NCI-H2107 treated with DMSO at 0.1 percent for 48 hours (cell line): ENCODE measurements around the gene YY1AP1.
"Not testable (repeated sequence)": the region's sequence is repeated elsewhere in the genome, so short reads cannot be mapped to it uniquely, and the experiment has no call there.

Experiments used
- DNase-seq: peaks from one replicate; lab custom pipeline; 2025; ENCODE audit not compliant: unreplicated experiment; lab: John Stamatoyannopoulos, UW

Gene YY1AP1

DNA sequence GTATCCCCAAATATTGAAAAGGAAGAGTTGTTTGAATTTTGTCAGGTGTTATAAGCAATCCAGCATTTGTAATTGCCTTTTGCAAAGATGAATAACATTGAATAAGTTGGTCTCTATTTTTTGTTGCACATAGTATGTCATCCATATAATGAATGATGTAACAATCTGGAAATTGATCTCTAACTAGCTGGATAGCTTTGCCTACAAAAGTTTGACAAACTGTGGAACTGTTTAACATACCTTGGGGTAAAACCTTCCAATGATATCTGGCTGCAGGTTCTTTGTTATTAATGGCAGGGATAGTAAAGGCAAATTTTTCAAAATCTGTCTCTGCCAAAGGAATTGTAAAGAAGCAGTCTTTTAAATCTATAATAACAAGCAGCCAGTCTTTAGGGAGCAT, 8.0 kb upstream of the YY1AP1 start:
- DNase-seq, result no peak

GRCh38 chr1:155695608-155696007, 7.0 kb upstream of the YY1AP1 start:
- no peak for DNase-seq

GRCh38 chr1:155695072-155695471, 6.5 kb upstream of the YY1AP1 start:
- no peak for DNase-seq

- no peak for DNase-seq
These were observed 5.6 kb upstream of the YY1AP1 start for GRCh38 chr1:155694167-155694566.

DNA sequence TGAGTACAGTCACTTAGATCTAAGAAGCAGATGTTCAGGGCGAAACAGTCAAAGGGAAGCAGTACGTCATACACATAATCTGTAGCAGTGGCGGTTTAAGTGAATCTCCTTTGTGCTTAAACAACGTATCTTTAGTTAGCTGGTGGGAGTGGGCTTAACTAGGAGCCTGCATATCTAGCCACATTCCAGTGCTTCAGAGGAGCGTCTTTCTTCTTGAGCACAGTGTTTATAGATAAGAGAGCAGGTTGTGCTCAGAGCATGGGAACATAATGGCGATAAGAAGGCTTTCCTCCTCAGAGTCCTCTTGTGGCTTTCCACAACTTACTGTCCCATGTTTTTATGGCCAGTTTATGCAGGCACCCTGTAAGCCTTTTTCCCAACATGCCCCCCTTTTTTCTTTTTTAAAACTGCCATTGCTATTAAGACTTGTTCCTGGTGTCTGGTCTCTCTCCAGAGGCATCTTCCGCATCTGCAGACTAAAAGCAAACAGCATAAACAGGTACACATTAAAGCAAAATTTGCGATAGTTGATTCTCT, 3.5 kb upstream of the YY1AP1 start:
- no peak for DNase-seq

GRCh38 chr1:155689081-155689607, 570 bp upstream of the YY1AP1 start, which contains the start of gene DAP3:
TSS of gene DAP3 (plus strand) at chr1:155689091. CDS start at chr1:155709780, 20,689 bp downstream.
- peak; percentile 33 for DNase-seq

DNA sequence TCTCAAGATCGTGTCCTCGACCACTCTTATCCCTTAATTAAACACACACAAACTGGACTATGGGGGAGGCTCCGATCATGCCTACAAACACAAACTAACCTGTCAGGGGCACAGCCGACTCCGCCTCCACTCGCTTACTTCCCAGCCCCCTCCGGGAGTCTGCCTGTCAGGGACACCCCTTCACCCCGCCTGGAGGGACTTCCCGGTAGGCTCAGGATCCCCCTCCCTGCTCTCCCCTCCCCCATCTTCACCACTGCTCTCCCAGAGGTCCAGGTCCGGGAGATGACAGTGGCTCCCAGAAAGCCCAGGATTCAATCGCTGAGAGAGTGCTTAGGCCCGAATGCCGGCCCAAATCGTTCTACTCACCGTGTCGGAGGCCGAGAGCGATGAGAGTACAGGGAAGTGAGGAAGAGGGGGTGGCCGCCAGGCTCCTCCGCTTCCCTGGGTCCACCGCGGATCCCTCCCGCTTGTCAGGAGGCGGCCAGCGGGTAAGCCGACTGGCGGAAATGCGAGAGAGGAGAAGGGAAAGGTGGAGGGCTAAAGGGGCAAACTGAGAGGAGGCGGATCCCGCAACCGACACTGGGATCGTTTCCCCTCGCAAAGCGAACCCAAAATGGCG, 760 bp downstream of the YY1AP1 start:
- not testable (repeated sequence) for DNase-seq

DNA sequence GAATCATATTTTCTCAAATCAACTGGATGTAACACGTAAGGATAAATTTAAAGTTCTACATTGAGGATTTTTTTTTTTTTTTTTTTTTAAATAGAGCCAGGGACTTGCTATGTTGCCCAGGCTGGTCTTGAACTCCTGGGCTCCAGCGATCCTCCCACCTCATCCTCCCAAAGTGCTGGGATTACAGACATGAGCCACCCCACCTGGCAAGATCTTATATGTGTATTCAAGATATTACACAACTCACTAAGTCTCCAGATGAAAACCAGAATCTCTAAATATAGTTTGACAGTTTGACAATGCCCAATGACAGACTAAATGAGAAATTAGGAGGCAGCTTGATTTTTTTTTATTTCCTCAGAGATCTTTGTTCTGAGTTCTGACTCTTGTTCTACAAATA, 6.8 kb downstream of the YY1AP1 start:
- DNase-seq, result no peak

DNA sequence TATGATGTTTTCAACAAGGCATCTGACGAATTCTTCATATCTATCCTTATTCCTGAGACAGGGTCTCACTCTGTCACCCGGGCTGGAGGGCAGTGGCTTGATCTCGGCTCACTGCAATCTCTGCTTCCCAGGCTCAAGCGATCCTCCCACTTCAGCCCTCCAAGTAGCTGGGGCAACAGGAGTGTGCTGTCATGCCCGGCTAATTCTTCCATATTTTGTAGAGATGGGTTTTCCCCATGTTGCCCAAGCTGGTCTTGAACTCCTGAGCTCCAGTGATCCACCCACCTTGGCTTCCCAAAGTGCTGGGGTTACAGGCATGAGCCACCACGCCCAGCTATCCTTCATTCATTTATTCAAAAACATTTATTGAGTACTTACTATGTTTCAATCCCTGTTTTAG, 8.0 kb downstream of the YY1AP1 start:
- no peak for DNase-seq

- not testable (repeated sequence) for DNase-seq
These were observed 9.6 kb downstream of the YY1AP1 start for GRCh38 chr1:155678992-155679391.

DNA sequence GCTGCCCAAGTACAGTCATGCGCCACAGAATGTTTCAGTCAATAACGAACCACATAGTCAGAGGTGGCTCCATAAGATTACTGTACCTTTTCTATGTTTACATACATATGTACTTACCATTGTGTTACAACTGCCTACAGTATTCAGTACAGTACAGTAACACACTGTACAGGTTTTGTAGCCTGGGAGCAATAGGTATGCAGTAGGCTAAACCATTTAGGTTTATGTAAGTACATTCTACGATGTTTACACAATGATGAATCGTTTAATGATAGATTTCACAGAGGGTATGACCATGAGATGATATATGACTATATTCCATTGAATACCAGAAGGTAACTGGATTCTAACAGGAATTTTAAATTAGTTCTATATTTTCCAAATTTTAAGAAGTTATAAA, 10.5 kb downstream of the YY1AP1 start:
- no peak for DNase-seq

DNA sequence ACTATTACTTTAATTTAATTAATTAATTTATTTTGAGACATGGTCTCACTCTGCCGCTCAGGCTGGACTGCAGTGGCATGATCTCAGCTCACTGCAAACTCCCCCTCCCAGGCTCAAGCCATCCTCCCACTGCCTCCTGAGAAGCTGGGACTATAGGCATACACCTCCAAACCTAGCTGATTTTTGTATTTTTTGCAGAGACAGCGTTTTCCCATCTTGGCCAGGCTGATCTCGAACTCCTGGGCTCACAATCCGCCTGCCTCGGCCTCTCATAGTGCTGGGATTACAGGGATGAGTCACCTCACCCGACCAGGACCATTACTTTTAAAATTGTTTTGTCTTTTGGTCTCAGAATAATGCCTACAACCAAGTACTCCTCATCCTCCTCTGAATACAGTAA, 15.6 kb downstream of the YY1AP1 start:
- DNase-seq, result no peak

GRCh38 chr1:155671750-155672149, 16.8 kb downstream of the YY1AP1 start:
- no peak for DNase-seq

DNA sequence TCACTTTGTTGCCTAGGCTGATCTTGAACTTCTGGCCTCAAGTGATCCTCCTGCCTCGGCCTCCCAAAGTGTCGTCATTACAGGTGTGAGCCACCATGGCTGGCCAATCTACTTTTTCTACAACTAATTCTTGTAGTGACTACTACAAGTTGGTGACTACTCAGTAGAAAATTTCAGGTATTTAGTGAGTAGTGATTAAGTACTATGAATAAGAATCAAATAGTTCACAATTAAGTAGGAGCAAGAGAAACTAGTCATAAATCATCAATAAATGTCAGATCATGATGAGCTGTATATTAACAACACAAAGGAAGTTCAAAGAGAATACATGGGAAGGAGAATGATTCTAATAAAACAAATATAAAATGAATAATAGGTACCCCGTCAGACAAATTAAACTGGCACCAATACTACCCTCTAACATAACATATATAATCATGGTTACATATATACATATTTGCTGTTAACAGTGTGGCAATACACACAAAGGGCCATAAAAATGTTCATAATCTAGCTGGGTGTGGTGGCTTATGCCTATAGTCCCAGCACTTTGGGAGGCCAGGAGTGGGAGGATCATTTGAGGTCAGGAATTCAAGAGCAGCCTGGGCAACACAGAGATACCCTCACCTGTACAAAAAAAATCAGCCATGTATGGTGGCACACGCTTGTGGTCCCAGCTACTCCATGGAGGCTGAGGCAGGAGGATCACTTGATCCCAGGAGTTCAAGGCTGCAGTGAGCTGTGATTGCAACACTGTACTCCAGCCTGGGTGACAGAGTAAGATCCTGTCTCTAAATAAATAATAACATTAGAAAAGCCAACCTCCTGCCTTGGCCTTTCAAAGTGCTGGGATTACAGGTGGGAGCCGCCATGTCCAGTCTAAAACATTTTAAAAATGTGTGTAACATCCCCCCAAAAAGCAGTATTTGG, 19.1 kb downstream of the YY1AP1 start:
- DNase-seq, result no peak

DNA sequence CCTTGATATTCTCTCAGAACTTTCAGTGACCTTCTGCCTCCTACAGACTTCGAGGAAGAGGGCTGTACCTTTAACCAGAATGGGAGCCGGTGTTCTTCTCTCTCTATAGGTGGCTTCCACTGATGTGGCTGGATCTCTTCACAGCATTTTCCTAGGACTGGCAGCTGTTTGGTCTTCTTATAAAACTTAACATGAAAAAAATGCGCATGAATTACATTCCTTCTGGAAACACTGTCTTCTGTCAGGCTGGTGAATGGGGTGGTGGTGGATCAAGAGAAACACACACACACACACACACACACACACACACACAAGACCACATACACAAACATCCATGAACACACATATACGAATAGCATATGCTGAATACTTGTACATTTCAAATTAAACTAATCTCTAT, 27.3 kb downstream of the YY1AP1 start:
- DNase-seq, result not testable (repeated sequence)

- no peak for DNase-seq
These were observed 31.1 kb downstream of the YY1AP1 start for GRCh38 chr1:155657463-155657862.

DNA sequence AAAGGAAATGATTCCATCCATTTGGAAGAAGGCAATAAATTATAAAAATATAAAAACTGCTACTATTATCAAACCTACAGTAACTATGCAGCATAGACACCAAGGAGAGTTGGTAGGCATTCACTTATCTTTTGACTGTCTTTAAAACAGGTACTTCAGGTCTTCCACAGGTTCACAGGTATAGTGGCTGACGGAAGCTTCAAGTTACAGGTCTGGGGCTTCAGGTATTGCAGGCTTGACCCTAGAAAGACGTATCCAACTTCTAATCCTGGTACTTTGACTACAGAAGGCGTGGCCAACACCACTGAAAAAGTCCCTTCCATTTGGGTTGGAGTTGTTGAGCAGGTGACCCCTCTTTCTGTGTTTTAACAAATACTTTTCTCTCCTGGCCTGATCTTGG, 35.6 kb downstream of the YY1AP1 start:
- DNase-seq, result no peak

- DNase-seq, result peak; percentile 54
These were observed 36.5 kb downstream of the YY1AP1 start for GRCh38 chr1:155651861-155652661.

- DNase-seq, result no peak
These were observed 38.3 kb downstream of the YY1AP1 start for GRCh38 chr1:155650231-155650757.

DNA sequence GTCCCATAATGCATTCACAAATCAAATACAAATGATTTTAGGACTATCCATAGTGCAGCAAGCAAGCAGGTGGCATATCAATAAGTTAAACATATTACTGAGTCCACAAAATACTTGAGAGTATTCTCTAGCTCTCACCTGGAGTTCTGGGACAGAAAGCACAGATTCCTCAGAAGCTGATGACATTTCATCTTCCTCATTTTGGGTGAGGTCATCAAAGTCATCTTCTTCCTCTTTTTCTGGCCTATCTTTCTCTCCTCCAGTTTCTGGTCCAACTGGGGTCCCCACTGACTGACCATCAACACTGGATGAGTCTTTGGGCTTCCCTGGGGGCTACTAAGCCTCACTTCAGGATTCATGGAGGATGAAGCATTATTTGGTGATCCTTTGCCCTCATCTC, 38.9 kb downstream of the YY1AP1 start:
- no peak for DNase-seq
